Adrenal gland (tissue), 5 donors: ENCODE data around the gene SLC4A3.

Source experiments
- POLR2A ChIP-seq, 2 donors: fragments of 450-650 bp; IDR thresholded peaks; one replicate each; pipeline ENCODE4 v1.6.1; 2017; ENCODE audit warnings: antibody characterized with exemption in 2 of 2, mild to moderate bottlenecking in 2 of 2, moderate library complexity in 1 of 2
- TF ChIP-seq, protein P1 (sequence below), 6 experiments: fragments of 450-650 bp in 4 of 6; fragments of 200-600 bp in 2 of 6; sonication (generic) in 1 of 6; IDR thresholded peaks; 1 replicate in 5 of 6; 2 replicates in 1 of 6; pipeline versions ENCODE4 v1.5.1 to v1.8.0; 2016 to 2021; ENCODE audit warnings: antibody characterized with exemption in 6 of 6, mild to moderate bottlenecking in 2 of 6, moderate library complexity in 1 of 6
- donor health status: DM: no; HTN: no; CAD: no.

DNA sequence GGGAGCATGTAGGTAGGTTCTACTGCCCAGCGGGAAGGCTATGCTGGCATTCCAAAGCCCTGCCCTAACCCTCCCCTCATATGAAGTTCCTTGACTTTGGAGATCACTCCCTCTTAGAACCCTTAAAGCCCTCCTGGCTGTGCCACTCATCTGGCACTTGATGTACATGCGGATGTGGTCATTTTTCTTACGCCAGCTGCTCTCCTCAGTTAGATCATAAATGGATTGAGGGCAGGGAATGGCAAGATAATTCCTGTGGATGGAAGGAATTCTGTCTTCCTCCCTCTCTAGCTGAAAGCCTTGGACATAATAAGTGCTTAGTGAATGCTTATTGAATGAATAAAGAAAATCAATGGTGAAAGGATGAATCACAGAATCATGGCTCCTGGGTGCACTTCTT is 51.6 kb downstream of the SLC4A3 start:
- TF ChIP-seq, protein P1, sequence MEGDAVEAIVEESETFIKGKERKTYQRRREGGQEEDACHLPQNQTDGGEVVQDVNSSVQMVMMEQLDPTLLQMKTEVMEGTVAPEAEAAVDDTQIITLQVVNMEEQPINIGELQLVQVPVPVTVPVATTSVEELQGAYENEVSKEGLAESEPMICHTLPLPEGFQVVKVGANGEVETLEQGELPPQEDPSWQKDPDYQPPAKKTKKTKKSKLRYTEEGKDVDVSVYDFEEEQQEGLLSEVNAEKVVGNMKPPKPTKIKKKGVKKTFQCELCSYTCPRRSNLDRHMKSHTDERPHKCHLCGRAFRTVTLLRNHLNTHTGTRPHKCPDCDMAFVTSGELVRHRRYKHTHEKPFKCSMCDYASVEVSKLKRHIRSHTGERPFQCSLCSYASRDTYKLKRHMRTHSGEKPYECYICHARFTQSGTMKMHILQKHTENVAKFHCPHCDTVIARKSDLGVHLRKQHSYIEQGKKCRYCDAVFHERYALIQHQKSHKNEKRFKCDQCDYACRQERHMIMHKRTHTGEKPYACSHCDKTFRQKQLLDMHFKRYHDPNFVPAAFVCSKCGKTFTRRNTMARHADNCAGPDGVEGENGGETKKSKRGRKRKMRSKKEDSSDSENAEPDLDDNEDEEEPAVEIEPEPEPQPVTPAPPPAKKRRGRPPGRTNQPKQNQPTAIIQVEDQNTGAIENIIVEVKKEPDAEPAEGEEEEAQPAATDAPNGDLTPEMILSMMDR (IDR thresholded peaks at IDR 0.05): no peak
- no peak for TF ChIP-seq POLR2A (IDR thresholded peaks at IDR 0.05)
